Activated T-cell treated with anti-CD3 and anti-CD28 coated beads for 1 hour (primary cell): ENCODE data around the gene FBXW4.

ENCODE experiments used
- DNase-seq: peaks from one replicate; pipeline ENCODE4 v3.0.0-alpha.2; 2020; ENCODE audit warnings: low read depth

Gene FBXW4

DNA sequence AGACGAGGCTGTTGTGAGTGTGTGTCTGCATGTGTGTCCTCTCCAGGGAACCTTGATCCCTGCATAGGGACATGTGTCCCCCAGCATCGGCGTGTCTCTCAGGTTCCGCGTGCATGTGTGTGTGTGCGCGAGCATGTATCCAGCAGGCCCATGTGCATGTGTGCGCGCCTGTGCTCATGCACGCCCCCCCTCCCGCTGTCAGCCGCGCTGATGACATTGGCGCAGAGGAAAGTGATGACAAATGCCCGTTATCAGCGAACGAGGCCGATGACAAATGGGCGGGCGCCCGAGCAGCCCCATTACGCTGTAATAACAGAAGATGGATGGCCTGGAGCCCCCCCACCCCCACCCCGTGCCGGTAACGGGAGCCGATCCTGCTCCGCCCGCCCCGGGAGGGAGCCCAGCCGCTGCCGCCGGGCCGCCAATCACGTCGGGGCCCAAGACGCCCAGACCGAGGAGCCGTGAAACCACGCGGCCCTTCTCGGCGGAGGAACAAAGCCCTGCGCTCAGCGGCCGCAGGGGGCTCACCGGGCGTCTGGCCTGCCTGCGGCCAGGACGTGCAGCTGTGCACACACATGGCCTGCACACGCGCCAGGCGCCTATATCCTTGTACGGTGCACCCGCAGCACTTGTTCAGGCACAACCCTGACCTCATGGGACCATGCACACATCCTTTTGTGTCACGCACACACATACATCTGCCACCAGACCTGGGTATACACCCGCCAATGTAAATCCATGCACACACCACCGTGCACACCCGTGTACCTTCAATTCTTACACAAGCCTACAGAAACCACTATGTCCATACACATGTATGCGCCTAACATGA lies 128.4 kb downstream of the FBXW4 start:
- DNase-seq: no peak

DNA sequence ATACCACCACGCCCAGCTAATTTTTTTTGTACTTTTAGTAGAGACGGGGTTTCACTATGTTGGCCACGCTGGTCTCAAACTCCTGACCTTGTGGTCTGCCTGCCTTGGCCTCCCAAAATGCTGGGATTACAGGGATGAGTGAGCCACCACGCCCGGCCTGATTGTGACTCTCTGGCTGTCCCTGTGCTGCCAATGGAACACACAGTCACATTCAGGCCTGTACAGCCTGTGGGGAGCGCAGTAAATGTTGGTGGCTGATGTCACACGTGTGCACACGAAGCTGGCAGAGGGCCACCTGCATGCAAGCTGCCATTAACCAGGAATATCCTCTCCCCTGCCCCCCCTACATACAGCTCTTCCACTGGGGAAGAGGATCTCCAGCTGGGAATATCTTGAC lies 129.0 kb downstream of the FBXW4 start:
- no peak for DNase-seq

GRCh38 chr10:101565370-101565900 lies 129.5 kb downstream of the FBXW4 start:
- DNase-seq: no peak

DNA sequence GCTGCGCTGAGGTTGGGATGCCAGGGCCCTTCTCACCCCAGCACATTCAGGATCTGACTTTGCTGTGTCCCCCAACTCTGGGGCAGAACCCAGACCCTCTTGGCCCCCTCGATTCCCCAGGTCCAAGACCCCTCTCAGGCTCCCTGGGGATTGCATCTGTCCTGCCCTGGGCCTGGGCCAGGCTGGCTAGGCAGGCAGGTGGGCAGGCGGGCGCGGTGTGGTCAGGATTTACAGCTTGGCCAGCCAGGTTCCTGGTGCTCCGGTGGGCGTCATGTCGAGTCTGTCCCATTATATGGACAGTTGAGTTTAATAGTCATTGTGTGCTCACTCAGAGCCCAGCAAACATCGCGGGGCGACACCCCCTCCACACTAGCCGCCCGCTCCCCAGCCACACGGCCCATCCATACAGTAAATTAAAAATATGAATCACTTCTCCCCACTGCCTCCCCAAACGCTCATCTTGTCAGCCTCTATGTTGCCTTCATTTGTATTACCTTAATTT lies 130.4 kb downstream of the FBXW4 start:
- no peak for DNase-seq

GRCh38 chr10:101563497-101564040 lies 131.4 kb downstream of the FBXW4 start:
- DNase-seq: no peak

DNA sequence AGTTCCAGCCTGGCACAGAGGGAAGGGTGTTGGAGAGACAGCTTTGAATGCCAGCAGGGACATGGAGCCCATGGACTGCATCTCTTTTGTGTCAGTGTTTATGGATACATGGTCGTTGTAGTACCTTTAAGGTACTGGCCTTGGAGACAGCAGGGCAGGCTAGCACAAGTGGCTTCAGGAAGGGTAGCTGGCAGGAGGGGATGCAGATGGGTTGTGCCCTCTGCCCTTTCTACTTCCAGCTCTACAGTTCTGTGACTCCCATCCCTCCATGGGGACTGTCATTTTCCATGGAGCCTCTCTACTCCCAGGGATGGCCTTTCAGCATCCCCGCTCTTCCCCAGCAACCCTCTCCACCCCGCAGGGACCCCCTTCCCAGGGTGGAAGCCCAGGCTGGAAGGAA lies 132.0 kb downstream of the FBXW4 start:
- no peak for DNase-seq

DNA sequence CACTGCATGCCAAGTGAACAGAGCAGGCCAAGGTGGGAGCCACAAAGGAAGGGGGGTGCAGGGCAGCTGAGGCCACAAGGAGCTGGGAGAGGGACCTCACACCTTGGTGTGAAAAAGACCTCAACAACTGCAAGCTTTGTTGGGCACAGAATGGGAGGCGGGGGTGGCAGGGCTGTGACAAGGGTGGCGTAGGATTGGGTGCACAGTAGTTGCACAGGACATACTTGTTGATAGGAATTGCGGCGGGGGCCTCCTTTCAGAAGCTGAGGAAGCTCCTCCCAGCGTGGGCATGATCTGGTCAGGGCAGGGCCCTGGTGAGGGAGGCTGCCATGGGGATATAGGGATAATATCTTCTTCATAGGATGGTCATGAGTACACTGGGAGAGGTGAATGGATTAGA lies 132.7 kb downstream of the FBXW4 start:
- DNase-seq: no peak

- no peak for DNase-seq
Observed at GRCh38 chr10:101561068-101561915, 133.7 kb downstream of the FBXW4 start.
